MCF 10A (cell line): ENCODE data around the gene LARP4B. TPM values are rescaled to one million over a fixed set of nuclear protein-coding genes. Genes with fewer than 3 reads are reported as not detected.
A peak's percentile ranks its signal among the peaks of the same experiment; 100 is the strongest.

ENCODE experiments used
- BruUV-seq: library from RNA; stranded (reverse); fragments of 400-500 nt; replicated peaks from 2 replicates; lab custom pipeline; 2021; lab: Mats Ljungman, UMichigan
- CTCF ChIA-PET: fragments of 300-600 bp; sonication (Branson Sonifier 250); formaldehyde crosslinking; extraction: SDS; loops from one replicate; lab custom pipeline; 2021; ENCODE audit warnings: antibody characterized with exemption, inconsistent platforms; lab: Yijun Ruan, JAX
- POLR2A ChIA-PET: fragments of 300-600, 350-650 bp; sonication (Branson Sonifier 250); formaldehyde crosslinking; extraction: SDS; loops from one replicate; lab custom pipeline; 2020; ENCODE audit warnings: antibody characterized with exemption, inconsistent platforms; lab: Yijun Ruan, JAX
- DNase-seq: peaks from one replicate; pipeline ENCODE4 v3.0.0-alpha.2; 2018; ENCODE audit not compliant: unreplicated experiment
- H3K27ac Mint-ChIP-seq: one replicate; pipeline ENCODE4 v1.8.0; 2022; ENCODE audit warnings: mild to moderate bottlenecking, low read depth, mixed read lengths; ENCODE audit not compliant: unreplicated experiment
- H3K27me3 Mint-ChIP-seq: one replicate; pipeline ENCODE4 v1.8.0; 2022; ENCODE audit warnings: mixed read lengths; ENCODE audit not compliant: insufficient read depth, unreplicated experiment
- H3K36me3 Mint-ChIP-seq: one replicate; pipeline ENCODE4 v1.8.0; 2022; ENCODE audit warnings: mild to moderate bottlenecking, moderate library complexity, mixed read lengths; ENCODE audit not compliant: insufficient read depth, unreplicated experiment
- H3K4me1 Mint-ChIP-seq: one replicate; pipeline ENCODE4 v1.8.0; 2022; ENCODE audit warnings: mixed read lengths; ENCODE audit not compliant: insufficient read depth, unreplicated experiment
- H3K4me3 Mint-ChIP-seq: one replicate; pipeline ENCODE4 v1.8.0; 2022; ENCODE audit warnings: mild to moderate bottlenecking, moderate library complexity, mixed read lengths; ENCODE audit not compliant: unreplicated experiment
- H3K9me3 Mint-ChIP-seq: one replicate; pipeline ENCODE4 v1.8.0; 2022; ENCODE audit warnings: mixed read lengths; ENCODE audit not compliant: unreplicated experiment
- intact Hi-C: fragments of 100-400 bp; cut with micrococcal nuclease; formaldehyde crosslinking; loops from 2 replicates; pipeline ENCODE4 v1.14.1; 2022
- total RNA-seq: library from RNA; stranded (reverse); gene quantifications from 2 replicates; pipeline ENCODE4 v1.2.3, GENCODE V29; 2022
- TF ChIP-seq, protein P1 (sequence below): fragments of 200-600 bp; IDR thresholded peaks from one replicate; pipeline ENCODE4 v1.8.0; 2022; ENCODE audit warnings: antibody characterized with exemption, mild to moderate bottlenecking; ENCODE audit not compliant: unreplicated experiment

Gene LARP4B
- total RNA-seq, 1 experiment from 2014 or later = 131 TPM

- no TSS peak for BruUV-seq
- Mint-ChIP-seq H3K4me1 (no peaks in the 10 kb centered on the region), H3K9me3 (no peaks in the 10 kb centered on the region), H3K36me3 (peaks cover 7% of the 10 kb centered on the region), H3K27me3 (no peaks in the 10 kb centered on the region), H3K4me3 (no peak overlapping the region), H3K27ac (no peak overlapping the region)
- ChIA-PET POLR2A (no interaction called here), CTCF (no interaction called here)
- intact Hi-C loops = loop anchor here (10.0 kb wide), 1 partner anchor 546 kb away; no protein-coding TSS in a partner anchor
- TF ChIP-seq, protein P1, sequence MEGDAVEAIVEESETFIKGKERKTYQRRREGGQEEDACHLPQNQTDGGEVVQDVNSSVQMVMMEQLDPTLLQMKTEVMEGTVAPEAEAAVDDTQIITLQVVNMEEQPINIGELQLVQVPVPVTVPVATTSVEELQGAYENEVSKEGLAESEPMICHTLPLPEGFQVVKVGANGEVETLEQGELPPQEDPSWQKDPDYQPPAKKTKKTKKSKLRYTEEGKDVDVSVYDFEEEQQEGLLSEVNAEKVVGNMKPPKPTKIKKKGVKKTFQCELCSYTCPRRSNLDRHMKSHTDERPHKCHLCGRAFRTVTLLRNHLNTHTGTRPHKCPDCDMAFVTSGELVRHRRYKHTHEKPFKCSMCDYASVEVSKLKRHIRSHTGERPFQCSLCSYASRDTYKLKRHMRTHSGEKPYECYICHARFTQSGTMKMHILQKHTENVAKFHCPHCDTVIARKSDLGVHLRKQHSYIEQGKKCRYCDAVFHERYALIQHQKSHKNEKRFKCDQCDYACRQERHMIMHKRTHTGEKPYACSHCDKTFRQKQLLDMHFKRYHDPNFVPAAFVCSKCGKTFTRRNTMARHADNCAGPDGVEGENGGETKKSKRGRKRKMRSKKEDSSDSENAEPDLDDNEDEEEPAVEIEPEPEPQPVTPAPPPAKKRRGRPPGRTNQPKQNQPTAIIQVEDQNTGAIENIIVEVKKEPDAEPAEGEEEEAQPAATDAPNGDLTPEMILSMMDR = no peak
- no peak for DNase-seq
Measured at GRCh38 chr10:780536-781524, 150.7 kb downstream of the LARP4B start.

GRCh38 chr10:778626-779330 lies 152.7 kb downstream of the LARP4B start:
- DNase-seq = peak; percentile 27
- Mint-ChIP-seq H3K36me3 (peaks cover 7% of the 10 kb centered on the region), H3K27ac (no peak overlapping the region), H3K4me3 (no peak overlapping the region), H3K27me3 (no peaks in the 10 kb centered on the region), H3K9me3 (no peaks in the 10 kb centered on the region), H3K4me1 (peaks cover 6% of the 10 kb centered on the region)
- intact Hi-C loops = no loop called here
- BruUV-seq = no TSS peak
- TF ChIP-seq, protein P1 = no peak
- ChIA-PET CTCF (no interaction called here), POLR2A (no interaction called here)

- no peaks in the 10 kb centered on the region for H3K9me3 Mint-ChIP-seq
- no peak overlapping the region for H3K27ac Mint-ChIP-seq
- intact Hi-C loops = no loop called here
- no peak for DNase-seq
- no peaks in the 10 kb centered on the region for H3K27me3 Mint-ChIP-seq
- TF ChIP-seq, protein P1 = no peak
- no peak overlapping the region for H3K4me3 Mint-ChIP-seq
- peaks cover 12% of the 10 kb centered on the region for H3K4me1 Mint-ChIP-seq
- BruUV-seq = no TSS peak
- ChIA-PET CTCF (no interaction called here), POLR2A (no interaction called here)
- H3K36me3 Mint-ChIP-seq = peaks cover 7% of the 10 kb centered on the region
Measured at GRCh38 chr10:777913-778479, 153.5 kb downstream of the LARP4B start.

- peaks cover 7% of the 10 kb centered on the region for H3K36me3 Mint-ChIP-seq
- H3K4me3 Mint-ChIP-seq = no peak overlapping the region
- TF ChIP-seq, protein P1 = no peak
- CTCF ChIA-PET = no interaction called here
- POLR2A ChIA-PET = no interaction called here
- DNase-seq = no peak
- no peaks in the 10 kb centered on the region for H3K9me3 Mint-ChIP-seq
- peaks cover 16% of the 10 kb centered on the region for H3K4me1 Mint-ChIP-seq
- no TSS peak for BruUV-seq
- H3K27me3 Mint-ChIP-seq = no peaks in the 10 kb centered on the region
- no peak overlapping the region for H3K27ac Mint-ChIP-seq
- intact Hi-C loops = no loop called here
Measured at GRCh38 chr10:776772-777171, 154.7 kb downstream of the LARP4B start.
